Measurements from ENCODE around the gene ZMIZ1.
"Not testable (repeated sequence)": the region's sequence is repeated elsewhere in the genome, so short reads cannot be mapped to it uniquely, and the experiment has no call there.

ZMIZ1 gene

GRCh38 chr10:79274279-79275104 is 205.7 kb downstream of the ZMIZ1 start:
- FAIRE-seq: no peak

GRCh38 chr10:79275105-79275430 is 206.3 kb downstream of the ZMIZ1 start:
- no peak for FAIRE-seq

- FAIRE-seq: no peak
These were observed 206.7 kb downstream of the ZMIZ1 start for GRCh38 chr10:79275431-79275851.

GRCh38 chr10:79277579-79278269 is 209.0 kb downstream of the ZMIZ1 start:
- FAIRE-seq: no peak

- not testable (repeated sequence) for FAIRE-seq
These were observed 210.3 kb downstream of the ZMIZ1 start for GRCh38 chr10:79279047-79279446.

GRCh38 chr10:79280956-79281355 is 212.2 kb downstream of the ZMIZ1 start:
- FAIRE-seq: no peak

- FAIRE-seq: no peak
These were observed 213.6 kb downstream of the ZMIZ1 start for GRCh38 chr10:79282388-79282787.

GRCh38 chr10:79283616-79284015 is 214.8 kb downstream of the ZMIZ1 start:
- no peak for FAIRE-seq

GRCh38 chr10:79284158-79284871 is 215.5 kb downstream of the ZMIZ1 start:
- no peak for FAIRE-seq

- no peak for FAIRE-seq
These were observed 216.8 kb downstream of the ZMIZ1 start for GRCh38 chr10:79285315-79286197.

GRCh38 chr10:79286318-79286951 is 217.7 kb downstream of the ZMIZ1 start:
- no peak for FAIRE-seq

- FAIRE-seq: no peak
These were observed 219.4 kb downstream of the ZMIZ1 start for GRCh38 chr10:79287973-79288723.

- no peak for FAIRE-seq
These were observed 221.0 kb downstream of the ZMIZ1 start for GRCh38 chr10:79289801-79290200.

- no peak for FAIRE-seq
These were observed 223.4 kb downstream of the ZMIZ1 start for GRCh38 chr10:79292026-79292766.

- no peak for FAIRE-seq
These were observed 224.4 kb downstream of the ZMIZ1 start for GRCh38 chr10:79292891-79293746.

GRCh38 chr10:79293841-79294581 is 225.2 kb downstream of the ZMIZ1 start:
- FAIRE-seq: no peak

- FAIRE-seq: no peak
These were observed 226.8 kb downstream of the ZMIZ1 start for GRCh38 chr10:79295563-79295962.

- no peak for FAIRE-seq
These were observed 227.7 kb downstream of the ZMIZ1 start for GRCh38 chr10:79296431-79296830.
